HS-5 (cell line): ENCODE results near the gene P4HA3.

Source experiments
- DNase-seq: peaks from one replicate; pipeline ENCODE4 v3.0.0-alpha.2; 2012; ENCODE audit warnings: low read depth

P4HA3 gene

GRCh38 chr11:74316772-74317505 is 5.5 kb upstream of the P4HA3 start:
- DNase-seq = no peak

GRCh38 chr11:74312326-74312725 is 886 bp upstream of the P4HA3 start:
- no peak for DNase-seq

- no peak for DNase-seq
Measured at GRCh38 chr11:74310857-74311256, 583 bp downstream of the P4HA3 start.

DNA sequence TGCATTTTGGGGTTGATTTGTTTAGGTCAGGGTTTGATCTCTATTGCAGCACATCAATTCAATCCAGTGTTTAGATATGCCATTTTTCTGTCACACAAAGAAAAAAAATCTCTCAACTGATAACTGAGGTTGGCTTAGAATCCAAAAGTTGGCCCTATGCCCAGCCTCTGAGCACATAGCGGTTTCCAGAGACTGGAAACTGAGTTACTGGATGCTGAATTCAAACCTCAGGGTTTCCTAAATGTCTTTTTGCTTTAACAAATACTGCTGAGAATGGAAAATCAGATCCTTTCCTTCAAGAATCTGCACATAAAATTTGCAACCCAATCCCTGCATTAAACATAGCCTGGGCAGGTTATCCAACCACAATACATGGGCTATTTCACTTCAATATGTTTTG is 4.0 kb downstream of the P4HA3 start:
- DNase-seq = no peak

DNA sequence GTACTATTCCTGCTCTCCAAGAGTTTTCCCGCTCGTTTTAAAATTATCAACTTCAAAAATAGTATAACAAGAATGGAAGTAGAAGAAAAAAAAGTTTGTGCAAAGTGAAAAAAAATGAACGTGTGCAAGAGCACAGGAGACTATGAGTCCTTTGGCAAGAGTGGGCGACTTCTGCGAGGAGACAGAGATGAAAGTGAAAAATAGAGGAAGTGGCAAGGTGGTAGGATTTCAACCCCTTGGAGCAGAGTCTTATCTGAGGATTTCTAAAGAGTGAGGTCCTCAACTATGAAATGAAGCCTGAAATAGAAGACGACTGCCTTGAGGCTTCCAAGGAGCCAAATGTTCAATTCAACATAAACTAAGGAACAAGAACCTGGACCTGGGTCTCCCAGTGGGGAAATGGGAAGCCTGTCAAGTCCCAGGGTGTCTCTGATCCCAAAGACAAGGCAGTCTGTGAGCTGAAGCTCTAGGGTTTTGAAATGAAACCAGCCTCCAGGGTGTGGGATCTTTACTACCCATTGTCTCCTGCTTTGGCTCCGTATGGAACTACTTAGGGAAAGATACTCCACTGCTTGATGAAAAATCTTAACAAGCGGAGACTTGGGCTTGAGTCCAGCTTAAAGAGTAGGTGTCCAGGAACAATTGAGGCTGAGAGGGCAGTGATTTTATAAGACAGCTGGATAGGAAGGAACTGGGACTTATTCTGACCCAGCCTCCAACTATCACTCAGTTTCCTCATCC is 4.8 kb downstream of the P4HA3 start:
- DNase-seq = no peak

DNA sequence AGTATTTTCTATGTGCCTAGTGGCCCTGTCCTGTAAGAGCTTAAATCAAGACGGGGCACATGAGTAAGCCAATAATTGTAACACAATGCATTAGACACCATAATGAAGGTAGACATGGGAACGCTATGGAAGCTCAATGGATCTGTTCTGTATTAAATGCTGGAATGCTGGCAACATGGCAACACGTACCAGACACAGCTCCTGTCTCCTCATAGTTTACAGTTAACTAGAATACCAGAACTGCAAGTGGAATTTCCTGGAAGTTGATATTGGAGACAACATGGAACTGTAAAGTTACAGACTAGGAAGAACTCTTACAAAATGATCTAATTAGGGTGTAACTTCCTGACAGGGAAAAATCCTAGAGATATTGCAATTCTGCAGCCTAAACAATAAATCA is 12.4 kb downstream of the P4HA3 start:
- DNase-seq = no peak

GRCh38 chr11:74297484-74297883 is 14.0 kb downstream of the P4HA3 start:
- DNase-seq = no peak

GRCh38 chr11:74288911-74289310 is 22.5 kb downstream of the P4HA3 start:
- DNase-seq = no peak

- DNase-seq = peak; percentile 89
Measured at GRCh38 chr11:74288161-74288560, 23.3 kb downstream of the P4HA3 start.

DNA sequence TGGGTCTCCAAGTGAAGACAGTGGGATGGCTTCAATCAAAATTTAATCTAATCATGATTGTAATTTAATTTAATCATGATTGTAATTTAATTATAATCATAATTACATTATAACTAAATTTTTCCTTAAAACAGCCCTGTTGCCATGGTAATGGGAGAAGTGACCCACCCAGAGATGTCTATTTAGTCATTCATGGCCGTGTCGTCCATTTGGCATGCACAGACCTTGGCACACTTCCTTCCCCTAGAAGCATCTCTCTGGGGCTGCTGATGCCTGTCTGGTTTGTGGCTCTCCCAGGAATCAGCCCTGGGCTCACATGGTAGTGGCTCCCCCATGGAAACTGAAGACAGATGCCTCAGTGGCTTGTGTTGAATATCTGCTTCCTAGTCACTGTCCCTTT is 27.0 kb downstream of the P4HA3 start:
- peak; percentile 38 for DNase-seq

GRCh38 chr11:74283580-74284180 is 27.8 kb downstream of the P4HA3 start:
- DNase-seq = no peak

GRCh38 chr11:74282914-74283371 is 28.5 kb downstream of the P4HA3 start:
- no peak for DNase-seq

GRCh38 chr11:74282421-74282820 is 29.0 kb downstream of the P4HA3 start:
- no peak for DNase-seq

DNA sequence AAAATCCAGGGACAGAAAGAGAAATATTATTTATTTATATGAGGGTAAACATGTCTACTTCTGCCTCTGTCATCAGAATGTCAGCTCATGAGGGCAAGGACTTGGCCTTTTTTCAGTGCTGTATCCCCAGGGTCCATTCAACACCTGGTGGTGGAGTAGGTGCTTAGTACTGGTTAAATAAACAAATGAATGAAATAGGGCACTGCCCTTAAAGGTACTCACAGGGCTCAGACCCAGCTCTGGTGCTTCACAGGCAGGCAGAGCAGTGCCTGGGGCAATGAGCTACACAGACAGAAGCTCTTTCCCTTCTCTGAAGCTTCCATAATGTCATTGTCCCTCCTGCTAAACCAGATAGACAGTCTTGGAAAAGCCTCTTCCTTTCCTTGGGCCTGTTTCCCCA is 30.9 kb downstream of the P4HA3 start:
- no peak for DNase-seq

DNA sequence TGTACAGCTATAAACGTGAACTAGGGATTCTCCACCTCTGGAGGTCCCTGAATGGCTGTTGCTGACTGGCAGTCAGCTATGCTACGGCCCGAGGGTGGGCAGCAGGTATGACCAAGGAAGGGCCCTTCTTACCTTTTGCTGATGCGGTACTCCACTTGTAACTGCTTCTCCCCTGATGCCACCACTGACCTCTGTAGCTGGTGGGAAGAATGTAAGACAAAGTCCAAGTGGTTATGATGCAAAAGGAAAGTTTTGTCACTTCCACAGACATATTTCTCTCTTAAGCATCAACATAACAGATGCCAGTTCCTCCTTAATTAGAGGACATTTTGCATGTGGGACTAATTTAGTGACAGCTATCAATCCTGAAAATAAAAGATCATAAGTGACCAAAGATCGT is 32.2 kb downstream of the P4HA3 start:
- DNase-seq = no peak

DNA sequence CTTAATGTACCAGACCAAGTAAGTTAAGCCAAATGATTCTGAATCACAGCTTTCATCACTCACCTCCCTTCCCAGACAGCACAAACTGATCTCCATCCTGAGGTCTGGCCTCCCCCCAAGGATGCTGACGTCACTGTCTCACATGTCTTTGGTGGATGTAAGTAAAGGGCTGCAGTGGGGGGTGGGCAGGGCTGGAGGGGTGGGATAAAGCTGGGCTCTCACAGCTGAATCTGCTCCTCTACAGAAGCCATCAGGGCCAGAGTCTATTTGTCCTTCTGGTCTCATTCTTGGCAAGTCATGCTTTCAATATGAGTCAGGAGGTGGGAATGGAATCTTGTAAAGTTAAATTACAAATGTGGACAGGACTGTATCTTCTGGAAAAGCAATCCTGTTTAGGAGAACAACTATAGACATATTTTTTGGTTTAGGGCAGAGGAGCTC is 32.7 kb downstream of the P4HA3 start:
- peak; percentile 83 for DNase-seq

GRCh38 chr11:74278103-74278502 is 33.3 kb downstream of the P4HA3 start:
- DNase-seq = no peak

- no peak for DNase-seq
Measured at GRCh38 chr11:74276581-74276980, 34.9 kb downstream of the P4HA3 start.

DNA sequence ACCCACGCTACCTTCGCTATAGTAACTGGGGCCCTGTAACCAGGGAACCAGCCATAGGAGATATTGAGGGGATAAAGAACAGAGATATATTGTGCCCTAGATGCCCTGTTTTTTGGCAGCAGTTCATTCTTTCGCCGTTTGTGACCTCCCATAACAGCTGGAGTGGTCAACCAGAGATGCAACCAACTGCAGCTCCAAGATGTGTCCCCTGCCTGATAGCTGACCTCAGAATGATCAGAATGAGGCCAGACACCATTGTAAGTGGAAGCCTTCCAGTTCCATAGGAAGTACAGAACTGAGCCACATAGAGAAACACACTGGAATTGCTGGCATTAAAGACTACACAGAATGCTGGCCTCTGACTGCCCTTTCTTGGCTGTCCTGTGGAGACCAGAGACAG is 39.2 kb downstream of the P4HA3 start:
- DNase-seq = no peak

DNA sequence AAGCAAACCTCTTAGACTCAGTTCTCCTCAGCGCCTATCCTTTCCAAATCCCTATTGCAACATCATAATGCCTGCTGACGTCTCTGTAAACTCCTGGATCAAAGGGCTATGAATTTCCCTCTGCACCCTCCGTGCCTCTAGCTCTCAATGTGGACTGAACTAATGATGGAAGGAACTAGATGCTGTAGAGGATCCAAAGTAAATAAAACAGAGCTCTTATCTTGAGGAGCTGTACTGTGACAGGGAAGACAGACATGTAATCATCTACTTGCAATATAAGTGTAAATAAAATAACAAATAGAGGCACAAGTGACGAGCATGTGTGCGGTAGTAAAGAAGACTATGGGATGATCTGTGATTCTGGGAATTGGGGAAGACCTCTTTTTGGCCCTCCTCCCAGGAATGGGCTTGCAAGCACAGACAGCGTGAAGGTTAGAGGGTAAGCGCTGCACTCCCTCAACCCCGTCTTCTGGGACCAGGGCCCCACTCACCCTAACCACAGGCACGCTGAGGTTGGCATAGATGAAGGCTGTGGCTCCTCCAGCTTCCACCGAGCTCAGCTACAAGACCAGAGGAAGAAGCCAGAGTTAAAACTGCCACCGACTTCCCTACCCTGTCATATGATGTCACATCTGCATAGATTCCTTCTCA is 42.2 kb downstream of the P4HA3 start:
- DNase-seq = no peak

- no peak for DNase-seq
Measured at GRCh38 chr11:74268456-74268855, 43.0 kb downstream of the P4HA3 start.

DNA sequence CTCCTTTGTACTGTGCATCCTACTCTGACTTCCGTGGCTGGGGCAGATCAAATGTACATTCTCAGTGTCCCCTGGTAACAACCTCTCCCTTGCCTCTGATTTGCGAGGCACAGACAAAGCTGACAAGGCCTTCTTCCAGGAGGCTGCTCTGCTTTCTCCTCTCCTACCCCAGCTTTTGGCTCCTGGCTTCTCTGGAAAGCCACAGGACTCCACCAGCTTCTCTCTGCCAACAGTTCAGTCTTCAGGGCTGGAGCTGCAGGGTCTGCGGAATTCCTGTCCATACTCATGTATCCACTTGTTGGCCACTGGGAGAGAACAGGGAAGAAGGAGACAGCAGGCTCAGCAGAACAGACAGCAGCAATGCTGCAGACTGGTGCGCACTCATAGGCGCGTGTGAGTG is 44.4 kb downstream of the P4HA3 start:
- no peak for DNase-seq

DNA sequence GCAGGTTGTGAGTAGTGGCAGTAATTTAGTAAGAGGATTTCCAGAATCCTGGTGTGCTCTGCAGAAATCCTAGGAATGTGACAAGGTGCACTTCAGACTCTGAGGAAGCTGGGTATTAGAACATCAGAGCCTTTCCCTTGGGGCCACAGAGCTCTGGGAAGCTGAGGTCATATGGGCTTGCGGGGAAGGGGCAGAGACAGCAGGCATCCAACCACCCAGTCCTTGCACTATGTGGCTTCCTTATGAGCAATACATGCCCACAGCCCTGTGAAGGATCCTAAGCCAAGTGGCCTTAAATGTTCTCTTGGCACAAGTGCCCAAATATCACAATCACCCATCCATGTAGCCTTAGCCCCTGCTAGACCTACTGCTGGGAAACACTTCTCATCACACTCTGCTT is 46.2 kb downstream of the P4HA3 start:
- DNase-seq = no peak
